ENCODE measurements around the gene FAM219A.
"Not testable (repeated sequence)": the region's sequence is repeated elsewhere in the genome, so short reads cannot be mapped to it uniquely, and the experiment has no call there.

FAM219A gene

DNA sequence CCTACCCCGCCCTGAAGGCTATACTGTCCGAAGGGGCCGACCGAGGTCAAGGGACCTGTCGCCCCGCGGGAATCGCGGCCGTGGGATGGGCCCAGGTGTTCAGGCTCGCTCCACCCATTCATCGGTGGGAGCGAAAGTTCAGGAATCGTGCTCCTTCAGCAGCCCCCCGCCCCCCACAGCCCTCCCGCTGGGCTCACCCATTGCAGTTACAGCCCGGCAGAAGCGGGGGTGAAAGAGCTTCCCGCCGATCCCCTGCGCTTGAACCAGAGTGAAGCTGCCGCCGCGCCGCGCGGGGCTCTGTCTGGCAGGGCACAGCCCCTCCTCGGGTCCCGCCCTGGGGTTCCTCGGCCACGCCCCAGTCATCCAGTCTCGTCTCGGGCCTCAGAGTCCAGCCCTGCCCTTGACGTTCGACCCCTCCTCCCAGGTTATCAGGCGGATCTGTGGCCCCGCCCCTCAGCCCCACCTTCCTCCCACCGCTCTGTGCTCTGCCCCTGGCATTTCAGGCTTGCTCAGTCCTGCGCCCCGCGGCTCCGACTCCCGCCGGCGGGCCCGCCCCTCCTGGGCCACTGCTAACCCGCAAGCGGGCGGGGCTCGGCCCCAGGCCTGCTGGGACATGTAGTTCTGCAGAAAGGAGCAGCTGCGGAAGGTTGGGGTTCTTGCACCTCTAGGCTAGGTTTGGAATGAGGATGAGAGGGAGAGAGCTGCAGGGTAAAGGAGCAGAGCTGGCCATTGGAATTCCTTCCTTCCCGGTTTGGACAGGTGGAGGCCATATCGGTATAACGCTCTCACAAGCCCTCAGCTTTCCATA is 81.6 kb downstream of the FAM219A start, which contains the start of gene MYORG:
MYORG (minus strand) TSS at position 303 of the 808 bp plus-strand sequence. CDS start 3,955 bp downstream, outside the sequence.
- no peak for DNase-seq (ENCODE audit: low read depth, low spot score)

DNA sequence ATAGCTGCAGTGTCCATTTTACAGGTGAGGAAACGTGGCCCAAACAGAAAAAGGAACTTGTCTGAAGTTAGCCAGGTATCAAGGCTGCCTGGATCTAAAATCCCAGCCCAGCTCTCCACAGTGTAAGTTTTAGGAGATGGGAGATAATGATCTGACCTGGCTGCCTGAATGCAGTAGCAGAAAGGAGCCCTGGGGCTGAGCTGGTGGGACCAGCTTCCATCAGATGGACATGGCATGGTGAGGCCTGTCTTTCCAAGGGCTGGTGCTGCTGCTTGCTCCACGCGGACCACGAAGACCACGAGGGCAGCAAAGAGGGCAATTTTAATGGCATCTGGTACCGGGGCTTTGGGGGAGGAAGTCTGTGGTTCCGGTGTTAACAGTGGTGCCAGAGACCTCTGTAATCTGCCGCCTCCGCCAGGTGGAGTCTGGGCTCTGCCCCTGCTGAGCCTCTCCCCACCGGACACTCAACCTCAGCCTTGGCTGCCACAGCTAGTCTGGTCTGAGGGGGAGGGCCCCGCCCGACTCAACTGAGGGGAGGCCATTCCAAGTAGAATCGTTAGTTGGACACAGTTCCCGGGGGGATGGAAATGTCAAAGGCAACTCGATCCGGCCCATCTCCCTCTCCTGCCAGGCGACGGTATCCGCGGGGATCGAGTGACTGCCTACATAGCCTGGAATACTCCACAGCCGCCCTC is 82.3 kb downstream of the FAM219A start:
- no peak for DNase-seq (ENCODE audit: low read depth, low spot score)

DNA sequence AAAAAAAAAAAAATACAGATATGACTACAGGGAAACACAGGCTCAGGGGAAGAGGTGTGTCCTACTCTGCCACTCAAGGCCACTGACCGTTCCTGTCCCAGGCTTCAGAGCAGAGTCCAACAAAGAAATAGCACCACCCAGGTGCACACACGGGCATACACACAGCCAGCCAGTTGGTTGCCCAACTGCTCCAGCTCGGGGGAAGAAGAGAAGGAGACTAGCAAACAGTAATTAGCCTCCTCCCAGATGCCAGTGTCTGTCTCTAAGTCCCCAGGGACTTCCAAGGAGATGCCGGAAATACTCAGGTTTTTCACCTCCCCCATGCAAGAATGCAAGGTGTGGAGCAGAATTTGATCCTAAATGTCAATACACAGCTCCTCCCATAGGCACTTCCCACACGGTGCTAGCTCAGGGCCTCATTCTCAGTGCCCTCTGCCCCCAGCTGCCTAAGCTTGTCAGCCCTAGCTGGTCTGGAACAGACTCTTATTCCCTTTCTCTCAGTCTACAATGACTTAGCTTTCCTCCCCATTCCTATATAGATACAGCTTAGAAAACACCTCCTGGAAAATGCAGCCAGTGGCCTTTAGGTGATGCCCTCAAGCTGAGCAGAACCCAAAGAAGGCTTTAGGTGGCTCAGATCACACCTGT is 83.3 kb downstream of the FAM219A start:
- DNase-seq (ENCODE audit: low read depth, low spot score): no peak

DNA sequence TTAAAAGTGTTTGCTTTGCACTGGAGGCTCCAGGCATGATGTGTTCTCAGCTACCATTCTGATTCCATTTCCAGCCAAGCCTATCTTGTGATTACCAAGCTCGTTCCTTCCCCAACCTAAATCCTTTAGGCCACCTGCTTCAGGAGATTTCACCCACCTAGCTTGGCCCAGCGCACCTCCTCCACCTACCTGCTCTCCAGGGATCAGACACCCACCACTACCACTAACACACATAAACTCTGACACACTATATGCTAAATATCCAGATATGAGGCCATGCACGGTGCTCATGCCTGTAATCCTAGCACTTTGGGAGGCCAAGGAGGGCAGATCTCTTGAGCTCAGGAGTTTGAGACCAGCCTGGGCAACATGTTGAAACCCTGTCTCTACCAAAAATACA is 84.0 kb downstream of the FAM219A start:
- DNase-seq (ENCODE audit: low read depth, low spot score): no peak

DNA sequence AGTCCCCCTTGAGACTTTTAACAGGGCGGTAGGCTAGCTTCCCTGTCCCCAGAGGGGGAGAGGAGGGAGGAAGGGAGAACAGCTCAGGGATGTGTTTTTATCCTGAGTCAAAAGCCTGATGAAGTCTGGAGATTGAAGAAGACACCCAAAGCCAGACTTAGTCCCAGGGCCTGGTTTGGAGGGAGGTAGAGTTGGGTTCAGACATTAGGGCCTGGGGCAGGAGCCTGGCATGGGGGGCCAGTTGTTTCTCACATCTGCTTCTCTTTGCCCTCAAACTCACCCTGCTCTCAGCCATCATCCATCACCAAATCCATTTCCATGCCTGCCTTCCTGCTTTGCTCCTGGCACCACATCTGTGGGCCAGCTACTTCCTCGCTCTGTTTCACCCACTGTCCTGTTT is 84.6 kb downstream of the FAM219A start:
- DNase-seq (ENCODE audit: low read depth, low spot score): no peak

DNA sequence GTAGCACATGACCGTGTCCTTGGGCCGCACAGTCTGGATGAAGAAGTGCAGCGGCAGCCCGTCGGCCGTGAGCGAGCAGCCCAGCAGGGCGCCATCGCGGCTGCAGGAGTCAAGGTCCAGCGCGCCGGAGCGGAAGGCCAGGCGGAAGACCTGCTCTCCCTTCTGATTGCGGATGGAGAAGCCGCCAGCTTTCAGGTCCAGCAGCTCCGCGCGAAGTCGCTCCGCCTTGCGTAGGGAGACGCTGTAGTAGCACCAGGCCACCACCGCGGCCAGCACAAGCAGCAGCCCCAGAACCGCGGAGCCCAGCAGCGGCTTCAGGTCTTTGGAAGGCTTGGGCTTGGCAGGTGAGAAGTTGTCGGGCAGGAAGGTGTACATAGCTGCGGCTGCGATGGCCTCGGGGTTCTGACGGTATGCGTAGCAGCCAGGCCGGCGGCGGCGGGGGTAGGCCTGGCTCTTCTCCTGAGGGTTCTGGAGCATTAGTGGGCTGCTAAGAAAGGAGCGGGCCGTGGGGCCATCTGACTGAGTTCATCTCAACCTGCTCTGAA is 85.8 kb downstream of the FAM219A start:
- no peak for DNase-seq (ENCODE audit: low read depth, low spot score)

DNA sequence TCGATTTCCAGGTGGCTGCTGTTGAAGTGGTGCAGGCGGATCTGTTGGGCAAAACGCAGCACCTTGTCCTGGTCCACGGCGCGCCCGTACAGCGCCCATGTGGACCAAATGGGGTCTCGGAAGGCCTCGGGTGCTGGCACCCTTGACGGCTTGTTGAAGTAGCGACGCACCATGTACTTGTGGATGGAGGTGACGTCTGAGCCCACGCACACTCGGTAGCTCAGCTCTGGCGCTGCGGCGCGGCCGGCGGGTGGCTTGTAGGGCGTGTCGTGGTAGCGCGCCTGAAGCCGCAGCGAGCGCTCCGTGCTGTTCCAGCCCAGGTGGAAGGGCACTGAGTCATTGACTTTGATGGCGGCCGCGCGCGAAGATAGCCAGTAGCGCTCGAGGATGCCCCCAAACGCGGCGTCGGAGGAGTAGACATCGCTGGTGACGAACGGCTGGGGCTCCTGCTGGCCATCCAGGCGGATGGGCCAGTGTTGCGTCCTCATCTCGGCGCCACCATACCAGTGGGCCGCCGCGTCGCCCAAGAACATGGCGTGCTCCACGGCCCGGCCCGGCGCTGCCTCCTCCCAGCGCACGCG is 86.4 kb downstream of the FAM219A start:
- no peak for DNase-seq (ENCODE audit: low read depth, low spot score)

DNA sequence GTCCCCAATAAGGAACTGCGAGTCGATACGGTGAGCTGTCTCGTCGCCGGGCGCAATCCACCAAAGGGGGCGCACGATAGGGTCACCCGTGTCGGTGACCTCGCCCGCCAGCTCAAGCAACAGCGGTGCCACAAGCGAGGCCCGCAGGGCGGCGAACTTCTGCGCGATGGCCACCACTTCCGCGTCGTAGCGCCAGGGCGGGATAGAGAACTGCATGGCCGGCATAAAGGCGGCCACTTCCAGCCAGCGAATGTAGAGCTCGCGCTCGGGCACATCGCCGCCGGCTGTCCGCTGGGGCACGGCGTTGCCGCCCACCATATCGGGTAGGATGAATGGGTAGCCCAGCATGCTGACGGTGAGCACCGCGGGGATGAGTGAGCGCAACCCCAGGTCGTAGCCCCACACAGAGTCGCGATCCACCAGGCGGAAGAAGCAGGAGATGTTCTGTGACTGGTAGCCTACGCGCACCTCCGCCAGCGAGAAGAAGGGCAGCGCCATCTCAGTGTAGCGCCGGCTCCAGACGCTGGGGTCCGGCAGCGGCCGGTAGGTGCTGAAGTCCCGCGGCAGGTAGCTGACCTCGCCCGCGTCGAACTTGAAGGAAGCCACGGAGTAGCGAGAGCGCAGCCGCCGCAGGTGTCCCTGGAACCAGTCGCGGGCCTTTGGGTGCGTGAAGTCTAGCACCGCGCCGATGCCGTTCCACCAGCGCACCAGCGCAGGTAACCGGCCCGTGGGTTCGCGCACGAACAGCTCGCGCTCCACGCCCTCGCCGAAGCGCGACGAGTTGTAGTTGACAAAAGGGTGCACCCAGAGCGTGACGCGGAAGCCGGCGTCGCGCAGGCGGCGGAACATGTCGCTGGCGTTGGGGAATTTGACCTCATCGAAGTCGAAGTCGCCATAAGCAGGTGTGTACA is 87.1 kb downstream of the FAM219A start:
- no peak for DNase-seq (ENCODE audit: low read depth, low spot score)

DNA sequence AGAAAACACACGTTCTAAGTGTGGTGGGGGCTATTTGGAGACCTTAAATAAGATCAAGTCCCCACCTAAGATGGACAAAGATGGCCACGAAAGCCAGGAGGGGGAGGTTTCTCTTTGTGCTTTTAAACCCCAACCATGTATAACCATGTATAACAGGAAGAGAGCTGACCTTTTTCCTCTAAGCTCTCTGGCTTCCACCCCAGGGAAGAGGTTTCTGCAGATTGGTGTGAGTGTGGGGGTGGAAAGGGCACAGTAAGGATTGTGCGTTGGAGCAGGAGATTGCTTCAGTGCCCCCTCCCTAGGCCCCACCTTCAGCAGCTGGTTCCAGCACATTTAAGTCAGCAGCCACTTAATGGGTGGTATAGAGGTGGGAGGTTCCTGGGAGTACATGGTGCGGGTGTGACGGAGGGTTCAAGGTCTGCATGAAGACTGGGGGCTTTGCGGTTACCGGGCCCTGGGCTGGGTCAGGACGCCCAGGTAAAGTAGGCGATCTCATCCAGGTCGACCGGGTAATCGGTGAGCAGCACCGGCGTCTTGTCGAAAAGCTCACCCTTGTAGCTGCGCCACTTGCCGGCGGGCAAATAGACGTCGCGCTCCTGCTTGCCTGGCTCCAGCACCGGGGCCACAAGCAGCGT is 87.9 kb downstream of the FAM219A start:
- DNase-seq (ENCODE audit: low read depth, low spot score): no peak

DNA sequence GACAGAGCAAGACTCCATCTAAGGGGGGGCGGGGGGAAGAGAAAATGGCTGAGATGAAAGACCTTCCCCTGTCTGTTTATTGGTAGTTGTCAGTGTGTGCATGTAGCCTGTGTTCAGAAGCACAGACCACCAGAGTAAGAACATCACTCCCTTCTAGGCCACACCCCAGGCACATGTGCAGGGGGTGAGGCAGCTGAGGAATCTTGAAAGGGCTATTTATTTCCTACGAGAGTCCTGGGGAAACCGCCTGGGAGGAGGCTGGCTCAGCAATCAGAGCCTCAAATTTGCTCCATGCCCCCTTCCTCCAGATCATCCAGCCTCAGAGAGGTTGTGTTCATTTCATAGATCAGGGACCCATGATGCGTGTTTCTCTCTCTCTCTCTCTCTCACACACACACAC is 88.7 kb downstream of the FAM219A start:
- no peak for DNase-seq (ENCODE audit: low read depth, low spot score)

DNA sequence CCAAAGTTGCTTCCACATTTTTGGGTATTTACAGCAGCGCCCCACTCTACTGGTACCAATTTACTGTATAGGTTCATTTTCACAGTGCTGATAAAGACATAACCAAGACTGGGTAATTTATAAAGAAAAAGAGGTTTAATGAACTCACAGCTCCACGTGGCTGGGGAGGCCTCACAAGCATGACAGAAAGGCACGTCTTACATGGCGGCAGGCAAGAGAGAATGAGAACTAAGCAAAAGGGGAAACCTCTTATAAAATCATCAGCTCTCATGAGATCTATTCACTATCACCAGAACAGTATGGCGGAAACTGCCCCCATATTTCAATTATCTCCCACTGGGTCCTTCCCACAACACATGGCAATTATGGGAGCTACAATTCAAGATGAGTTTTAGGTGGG is 89.6 kb downstream of the FAM219A start:
- not testable (repeated sequence) for DNase-seq (ENCODE audit: low read depth, low spot score)

DNA sequence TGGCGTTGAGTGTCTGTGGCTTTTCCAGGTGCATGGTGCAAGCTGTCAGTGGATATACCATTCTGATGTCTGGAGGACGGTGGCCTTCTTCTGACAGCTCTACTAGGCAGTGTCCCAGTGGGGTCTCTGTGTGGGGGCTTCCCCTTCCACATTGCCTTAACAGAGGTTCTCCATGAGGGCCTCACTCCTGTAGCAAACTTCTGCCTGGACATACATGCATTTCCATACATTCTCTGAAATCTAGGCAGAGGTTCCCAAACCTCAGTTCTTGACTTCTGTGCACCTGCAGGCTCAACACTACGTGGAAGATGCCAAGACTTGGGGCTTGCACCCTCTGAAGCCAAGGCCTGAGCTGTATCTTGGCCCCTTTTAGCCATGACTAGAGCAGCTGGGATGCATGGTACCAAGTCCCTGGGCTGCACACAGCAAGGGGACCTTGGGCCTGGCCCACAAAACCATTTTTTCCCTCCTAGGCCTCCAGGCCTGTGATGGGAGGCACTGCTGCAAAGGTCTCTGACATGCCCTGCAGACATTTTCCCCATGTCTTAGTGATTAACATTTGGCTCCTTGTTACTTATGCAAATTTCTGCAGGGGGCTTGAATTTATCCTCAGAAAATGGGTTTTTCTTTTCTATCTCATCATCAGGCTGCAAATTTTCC is 90.5 kb downstream of the FAM219A start:
- DNase-seq (ENCODE audit: low read depth, low spot score): not testable (repeated sequence)

DNA sequence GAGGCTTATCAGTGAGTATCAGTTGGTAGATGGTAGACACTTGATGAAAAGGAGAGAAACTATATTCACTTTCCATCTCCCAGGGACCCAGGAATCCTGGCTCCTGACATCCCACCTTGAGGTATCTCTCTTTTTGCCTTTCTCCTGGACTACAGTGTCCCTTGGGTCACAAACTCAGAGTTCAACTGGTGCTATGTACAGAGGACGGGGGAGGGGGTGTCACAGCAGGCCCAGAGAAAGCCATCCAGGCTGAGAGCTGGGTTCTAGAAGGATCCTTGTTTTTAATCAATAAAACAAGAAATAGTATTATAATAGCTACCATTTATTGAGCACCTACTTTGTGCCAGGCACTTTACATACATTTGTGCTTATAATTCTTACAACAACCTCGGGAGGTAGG is 92.0 kb downstream of the FAM219A start:
- DNase-seq (ENCODE audit: low read depth, low spot score): no peak

DNA sequence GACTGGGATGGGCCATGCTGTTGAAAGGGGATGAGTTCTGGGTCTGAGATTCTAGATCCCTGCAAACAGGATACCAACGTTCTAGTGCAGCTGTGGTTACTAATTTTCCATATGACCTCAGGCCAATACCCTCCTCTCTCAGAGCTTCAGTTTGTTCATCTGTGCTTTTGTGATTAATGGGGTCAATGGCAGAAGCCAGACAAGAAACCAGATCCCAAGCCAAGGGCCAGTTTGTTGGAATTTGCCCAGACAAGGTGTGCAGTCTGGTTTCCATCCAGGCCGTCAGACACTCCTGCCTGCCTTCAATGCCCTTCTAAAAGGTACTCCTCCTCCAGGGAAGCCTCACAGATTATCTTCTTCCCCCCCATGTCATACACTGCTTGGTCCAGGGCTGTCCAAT is 93.1 kb downstream of the FAM219A start:
- no peak for DNase-seq (ENCODE audit: low read depth, low spot score)

DNA sequence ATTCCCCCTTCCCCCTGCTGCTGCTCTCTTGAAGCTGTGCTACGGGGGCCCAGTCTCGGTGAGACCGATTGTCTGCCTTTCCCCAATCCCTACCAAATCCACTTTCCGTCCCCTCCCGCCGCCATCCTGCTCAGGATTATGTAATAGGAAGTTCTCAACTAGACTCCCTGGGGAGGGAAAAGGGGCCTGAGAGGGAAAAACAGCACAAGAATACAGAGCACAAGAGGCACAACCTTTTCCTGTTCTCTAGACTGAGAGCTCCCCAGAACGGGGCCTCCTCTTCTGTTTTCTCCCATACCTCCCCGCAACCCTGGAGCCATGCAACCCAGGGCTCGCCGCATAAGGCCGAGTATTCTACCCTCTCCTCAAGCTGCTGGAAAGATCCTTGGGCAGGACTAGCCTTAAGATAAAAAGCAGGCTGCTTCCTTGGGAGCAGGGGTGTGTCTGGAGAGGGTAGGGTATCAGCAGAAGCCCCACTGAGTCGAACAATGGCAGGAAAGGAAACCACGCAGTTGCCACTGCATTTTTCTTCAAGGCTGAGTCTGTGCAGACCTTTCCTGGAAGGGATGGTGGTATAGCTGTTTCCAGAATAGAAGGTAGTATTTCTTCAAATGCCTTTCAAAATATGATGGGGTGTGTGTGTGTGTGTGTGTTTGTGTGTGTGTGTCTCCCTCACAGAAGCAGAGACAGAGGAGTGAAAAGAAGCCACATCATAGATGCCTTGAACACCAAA is 94.6 kb downstream of the FAM219A start:
- DNase-seq (ENCODE audit: low read depth, low spot score): no peak

DNA sequence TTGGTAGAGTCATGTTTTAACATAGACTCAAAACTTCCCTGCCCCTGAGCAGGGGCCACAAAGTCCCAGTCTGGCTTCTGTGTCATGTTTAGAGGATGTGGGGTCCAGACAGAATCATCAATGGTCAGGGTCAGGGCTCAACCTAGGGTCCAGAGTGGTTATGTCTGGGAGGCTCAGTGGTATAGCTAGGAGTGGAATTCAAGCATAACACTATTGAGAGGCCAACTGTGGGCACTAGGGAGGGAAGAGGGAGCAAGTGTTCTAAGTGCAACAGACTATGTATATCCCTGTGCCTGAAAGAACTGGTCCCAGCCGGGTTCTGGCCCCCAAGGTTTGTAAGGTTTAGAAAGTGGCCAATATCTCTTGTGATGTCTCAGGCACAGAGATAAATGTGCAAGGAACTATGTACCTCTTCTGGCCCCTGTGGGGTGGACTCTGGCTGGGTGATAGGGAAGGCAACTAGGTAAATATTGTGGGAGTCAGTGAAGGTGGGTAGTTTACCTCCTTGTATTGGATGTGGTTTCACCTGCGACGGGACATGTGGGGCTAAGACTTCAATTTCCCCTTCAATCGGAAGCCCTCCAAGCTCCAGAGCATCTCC is 95.7 kb downstream of the FAM219A start:
- no peak for DNase-seq (ENCODE audit: low read depth, low spot score)

DNA sequence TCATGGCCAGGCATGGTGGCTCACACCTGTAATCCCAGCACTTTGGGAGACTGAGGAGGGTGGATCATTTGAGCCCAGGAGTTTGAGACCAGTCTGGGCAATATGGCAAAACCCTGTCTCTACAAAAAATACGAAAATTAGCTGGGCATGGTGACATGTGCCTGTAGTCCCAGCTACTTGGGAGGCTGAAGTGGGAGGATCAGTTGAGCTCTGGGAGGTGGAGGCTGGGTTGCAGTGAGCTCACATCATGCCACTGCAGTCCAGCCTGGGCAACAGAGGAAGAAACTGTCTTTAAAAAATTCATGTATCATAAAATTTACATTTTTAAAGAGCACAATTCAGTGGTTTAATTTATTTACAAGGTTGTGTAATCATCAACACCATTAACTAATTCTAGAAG is 105.4 kb downstream of the FAM219A start:
- not testable (repeated sequence) for DNase-seq (ENCODE audit: low read depth, low spot score)

DNA sequence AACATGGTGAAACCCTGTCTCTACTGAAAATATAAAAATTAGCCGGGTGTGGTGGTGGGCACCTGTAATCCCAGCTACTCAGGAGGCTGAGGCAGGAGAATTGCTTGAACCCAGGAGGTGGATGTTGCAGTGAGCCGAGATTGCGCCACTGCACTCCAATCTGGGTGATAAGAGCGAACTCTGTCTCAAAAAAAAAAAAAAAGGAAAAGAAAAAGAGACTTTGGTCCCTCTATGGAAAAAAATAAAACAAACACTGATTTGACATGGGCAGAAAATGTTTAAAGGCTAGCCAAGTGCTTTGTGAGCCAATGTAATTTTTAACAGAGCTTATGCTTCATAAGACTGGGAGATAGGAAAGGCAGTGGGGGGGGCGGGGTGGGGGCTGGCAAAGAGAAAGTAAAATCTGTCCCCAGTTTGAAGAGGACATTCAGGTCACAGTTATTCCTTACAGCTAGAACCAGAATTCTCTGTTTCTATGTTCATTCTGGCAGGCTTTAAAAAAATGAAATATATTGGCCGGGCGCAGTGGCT is 106.2 kb downstream of the FAM219A start:
- DNase-seq (ENCODE audit: low read depth, low spot score): not testable (repeated sequence)
